Measurements from ENCODE around the gene PPP2R3B.

The PPP2R3B gene

GRCh38 chrX:357693-358471 is 28.8 kb downstream of the PPP2R3B start:
- in situ Hi-C loops (cut with MboI; ENCODE audit: low sequenced_read_pairs, unreplicated experiment): no loop called here
- no peak for DNase-seq (ENCODE audit: low spot score)
- no peak for TF ChIP-seq CTCF (IDR thresholded peaks at IDR 0.05; ENCODE audit: borderline replicate concordance, control extremely low read depth, extremely low read depth, insufficient read depth, missing control alignments)

GRCh38 chrX:357035-357692 is 29.5 kb downstream of the PPP2R3B start:
- no peak for TF ChIP-seq CTCF (IDR thresholded peaks at IDR 0.05; ENCODE audit: borderline replicate concordance, control extremely low read depth, extremely low read depth, insufficient read depth, missing control alignments)
- in situ Hi-C loops (cut with MboI; ENCODE audit: low sequenced_read_pairs, unreplicated experiment): no loop called here
- no peak for DNase-seq (ENCODE audit: low spot score)

GRCh38 chrX:356385-357034 is 30.2 kb downstream of the PPP2R3B start:
- no peak for DNase-seq (ENCODE audit: low spot score)
- in situ Hi-C loops (cut with MboI; ENCODE audit: low sequenced_read_pairs, unreplicated experiment): no loop called here
- no peak for TF ChIP-seq CTCF (IDR thresholded peaks at IDR 0.05; ENCODE audit: borderline replicate concordance, control extremely low read depth, extremely low read depth, insufficient read depth, missing control alignments)

- no peak for TF ChIP-seq CTCF (IDR thresholded peaks at IDR 0.05; ENCODE audit: borderline replicate concordance, control extremely low read depth, extremely low read depth, insufficient read depth, missing control alignments)
- in situ Hi-C loops (cut with MboI; ENCODE audit: low sequenced_read_pairs, unreplicated experiment): no loop called here
- no peak for DNase-seq (ENCODE audit: low spot score)
Observed at GRCh38 chrX:355329-356050, 31.2 kb downstream of the PPP2R3B start.

- in situ Hi-C loops (cut with MboI; ENCODE audit: low sequenced_read_pairs, unreplicated experiment): no loop called here
- DNase-seq (ENCODE audit: low spot score): no peak
- TF ChIP-seq CTCF (IDR thresholded peaks at IDR 0.05; ENCODE audit: borderline replicate concordance, control extremely low read depth, extremely low read depth, insufficient read depth, missing control alignments): no peak
Observed at GRCh38 chrX:353566-354535, 32.9 kb downstream of the PPP2R3B start.

Measured in GM13976 (cell line).